Panc1 (cell line): ENCODE results near the gene PAK1.

Experiments used
- CTCF ChIP-seq: fragments of 450-650 bp; IDR thresholded peaks from 2 replicates; pipeline ENCODE4 v1.5.1; 2017; ENCODE audit warnings: mild to moderate bottlenecking
- POLR2AphosphoS5 ChIP-seq: IDR thresholded peaks from 2 replicates; pipeline ENCODE4 v1.6.1; 2012; ENCODE audit warnings: mild to moderate bottlenecking, low read depth, low read length, moderate library complexity
- REST ChIP-seq, 2 experiments: IDR thresholded peaks; 2 replicates each; pipeline ENCODE4 v1.6.1; 2011 to 2012; ENCODE audit warnings: low read depth in 2 of 2, control low read depth in 1 of 2, low read length in 1 of 2, mild to moderate bottlenecking in 1 of 2, moderate library complexity in 1 of 2; ENCODE audit not compliant: insufficient read depth in 1 of 2

GRCh38 chr11:77472991-77473800, 698 bp downstream of the PAK1 start:
- no peak for TF ChIP-seq CTCF
- TF ChIP-seq REST (IDR thresholded peaks at IDR 0.05; ENCODE audit: insufficient read depth in 1 of 2, low read depth in 2 of 2, low read length in 1 of 2) = no peak
- TF ChIP-seq POLR2AphosphoS5 = no peak
